HG03108 (cell line): ENCODE results near the gene TAMALIN.

Experiments used
- ATAC-seq: cut with Tn5 transposase; IDR thresholded peaks from one replicate; pipeline ENCODE4 v1.9.1; 2021; ENCODE audit warnings: moderate library complexity; ENCODE audit not compliant: unreplicated experiment

The TAMALIN gene

DNA sequence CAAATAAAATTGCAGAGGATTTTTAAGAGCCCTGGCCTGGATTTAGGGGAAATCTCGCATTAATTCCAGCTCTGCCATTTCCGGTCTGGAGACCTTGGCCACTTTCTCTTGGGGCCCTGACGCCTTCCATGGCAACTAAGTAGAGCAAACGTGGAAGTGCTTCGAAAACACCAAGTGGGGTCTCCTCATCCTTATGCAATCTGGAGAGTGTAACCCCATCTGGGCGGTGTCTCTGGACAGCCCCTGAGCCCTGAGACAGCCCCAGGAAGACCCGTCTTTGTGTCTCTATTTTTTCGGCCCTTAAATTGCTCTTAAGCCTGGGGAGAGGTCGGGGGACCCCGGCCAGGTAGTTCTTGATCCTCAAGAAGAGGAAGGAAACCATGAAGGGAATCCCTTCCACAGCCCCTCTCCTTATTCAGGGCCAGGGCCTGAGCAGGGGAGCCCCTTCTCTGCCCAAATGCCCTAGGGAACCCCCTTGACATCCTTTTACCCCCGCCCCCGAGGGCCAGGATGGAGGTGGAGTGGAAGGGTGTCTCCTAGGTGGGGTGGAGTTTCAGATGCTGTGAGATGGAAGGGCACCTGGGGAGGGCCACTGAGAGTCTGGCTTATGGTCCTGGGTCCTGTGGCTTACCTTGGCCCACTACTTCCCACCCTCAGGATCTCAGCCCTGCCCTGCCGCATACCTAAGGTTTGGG is 26.8 kb downstream of the TAMALIN start:
- no peak for ATAC-seq

DNA sequence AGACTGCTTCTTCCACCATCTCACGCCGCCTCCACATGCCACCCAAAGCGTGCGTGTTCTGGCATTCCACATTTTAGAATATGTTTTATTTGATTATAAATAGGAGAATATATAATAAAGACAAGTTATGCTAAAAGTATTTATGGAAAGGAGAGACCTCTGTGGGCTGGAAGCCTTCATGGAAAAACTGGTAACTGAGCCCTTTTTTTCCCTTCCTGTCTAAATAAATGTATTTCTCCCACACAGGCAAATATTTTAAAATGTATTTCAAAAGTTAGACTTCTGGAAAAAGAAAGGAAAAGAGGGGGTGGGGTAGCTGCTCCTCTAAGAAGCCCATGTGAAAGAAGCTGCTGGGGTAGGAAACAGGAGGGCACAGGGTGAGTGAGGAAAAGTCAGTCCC is 28.4 kb downstream of the TAMALIN start:
- ATAC-seq = no peak

DNA sequence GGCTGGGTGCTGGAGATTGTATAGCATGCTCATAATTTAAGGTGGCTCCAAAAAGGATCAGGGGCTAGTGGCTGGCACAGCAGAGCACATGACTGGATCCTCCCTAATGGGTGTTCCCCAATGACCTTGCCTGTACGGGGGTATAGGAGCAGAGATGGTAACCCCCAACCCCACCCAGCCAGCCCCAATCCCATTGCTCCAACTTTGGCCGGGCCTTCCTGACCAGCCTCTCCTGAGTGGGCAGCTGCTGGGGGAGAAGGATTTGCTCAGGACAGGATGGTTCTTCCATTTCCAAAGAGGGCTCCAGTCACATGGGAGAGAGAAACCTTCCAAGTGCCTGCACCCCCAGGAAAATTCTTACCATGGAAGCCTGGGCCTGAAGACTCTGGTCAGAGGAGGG is 29.2 kb downstream of the TAMALIN start:
- no peak for ATAC-seq

DNA sequence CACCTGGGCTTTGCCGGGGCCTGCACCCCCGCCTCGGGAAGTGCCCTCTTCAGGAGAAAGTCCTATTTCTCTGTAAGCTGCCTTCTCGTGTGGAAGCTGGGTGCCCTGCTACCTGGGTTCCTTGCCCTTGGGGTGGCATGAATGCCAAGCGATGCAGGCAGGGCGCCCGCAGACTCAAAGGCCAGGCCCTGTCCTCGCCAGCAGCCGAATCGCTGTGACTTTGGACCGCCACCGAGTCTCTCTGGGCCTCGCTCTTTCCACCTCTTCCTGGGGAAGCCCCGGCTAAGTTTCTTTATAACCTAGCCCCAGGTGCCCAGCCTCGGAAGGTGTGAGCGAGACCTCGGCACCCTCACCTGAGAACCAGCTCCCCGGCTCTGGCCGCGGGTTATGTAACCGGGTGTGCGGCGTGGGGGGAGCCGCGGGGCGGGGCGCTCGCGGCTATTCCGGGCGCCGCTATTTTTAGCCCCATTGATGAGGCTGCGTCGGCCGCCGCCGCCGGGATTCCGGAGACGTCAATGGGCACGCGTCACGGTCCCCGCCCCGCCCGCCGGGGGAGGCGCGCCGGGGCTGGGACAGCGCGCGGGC is 29.9 kb downstream of the TAMALIN start:
- ATAC-seq = peak; percentile 42

DNA sequence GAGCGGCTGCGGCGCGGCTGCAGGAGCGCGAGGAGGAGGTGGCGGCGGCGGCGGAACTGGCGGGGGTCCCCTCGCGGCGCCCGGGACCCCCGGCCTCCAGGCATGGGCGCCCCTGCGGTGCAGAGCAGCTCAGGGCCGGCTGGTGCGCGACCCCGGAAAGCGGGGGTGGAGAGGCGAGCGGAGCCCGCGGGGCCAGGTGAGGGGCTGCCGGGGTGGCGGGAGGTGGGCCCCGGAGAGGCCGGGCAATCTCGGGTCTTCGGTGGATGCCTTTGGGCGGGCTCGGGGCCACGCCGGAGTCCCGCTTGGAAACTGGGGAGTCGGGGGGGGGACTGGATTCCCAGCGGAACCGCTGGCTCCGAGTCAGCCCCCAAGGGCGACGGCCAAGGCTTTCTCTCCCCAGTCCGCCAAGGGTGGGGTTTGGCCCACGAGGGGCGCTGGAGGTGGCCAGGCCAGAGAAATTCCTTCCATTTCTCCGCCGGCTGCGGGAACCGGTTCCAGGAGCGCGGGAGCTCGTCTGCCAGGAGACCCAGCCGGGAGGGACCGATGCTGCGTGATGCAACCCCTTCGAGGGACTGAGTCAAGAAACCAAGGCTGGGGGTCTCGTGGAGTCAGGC is 30.6 kb downstream of the TAMALIN start:
- peak; percentile 1 for ATAC-seq

DNA sequence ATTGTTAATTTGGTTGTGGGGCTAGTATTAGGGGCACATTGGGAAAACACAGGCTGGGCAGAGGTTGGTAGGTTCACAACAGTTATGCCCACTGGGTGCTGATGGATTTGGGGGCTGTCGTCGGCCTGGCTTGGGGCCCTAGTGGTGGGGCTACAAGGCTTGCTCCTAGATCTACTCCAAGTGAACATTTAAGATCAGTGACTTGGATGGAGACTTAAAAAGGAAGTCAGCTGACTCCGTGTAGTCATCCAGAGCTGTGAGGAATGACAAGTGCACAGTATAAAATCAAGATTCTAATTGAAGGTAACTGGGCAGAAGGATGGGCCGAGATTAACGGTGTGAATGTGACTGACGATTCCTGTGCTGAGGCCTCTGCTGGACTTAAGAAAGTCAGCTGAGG is 31.7 kb downstream of the TAMALIN start:
- ATAC-seq = no peak

DNA sequence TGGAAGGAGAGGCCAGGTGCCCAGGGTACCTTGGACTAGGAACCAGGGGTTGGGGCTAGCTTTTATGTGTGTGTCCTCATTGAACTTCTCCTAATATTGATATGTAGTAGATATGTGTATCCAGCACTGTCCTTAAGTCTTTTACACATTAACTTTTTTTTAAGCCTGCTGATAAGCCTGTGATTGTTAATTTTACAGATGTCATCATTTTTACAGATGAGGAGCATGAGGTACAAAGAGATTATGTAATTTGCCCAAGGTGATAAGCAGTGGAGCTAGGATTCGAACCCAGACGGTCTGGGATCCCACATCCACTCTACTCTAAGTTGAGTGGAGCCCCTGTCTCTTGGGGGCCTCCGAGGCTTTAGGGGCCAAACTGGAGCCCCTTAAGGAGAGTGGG is 34.3 kb downstream of the TAMALIN start:
- ATAC-seq = no peak

DNA sequence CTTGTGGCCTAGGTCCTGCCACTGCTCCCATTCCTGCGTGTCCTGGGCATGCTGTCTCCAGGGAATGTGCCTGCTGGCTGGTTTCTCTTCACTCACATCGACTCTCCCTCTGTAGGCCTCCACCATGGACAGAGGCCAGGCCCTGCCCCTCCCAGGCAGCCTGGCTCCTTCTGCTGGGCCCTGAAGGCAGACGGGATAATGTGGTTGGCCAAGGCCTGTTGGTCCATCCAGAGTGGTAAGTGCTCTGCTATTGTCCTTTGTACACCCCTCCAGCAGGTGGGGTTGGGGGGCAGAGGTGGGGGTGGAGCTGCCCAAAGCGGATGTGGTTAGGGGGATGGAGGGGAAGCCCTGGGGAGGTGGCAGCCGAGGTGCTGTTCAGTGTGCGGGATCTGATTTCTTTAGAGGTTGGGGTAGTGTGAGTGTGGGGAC is 35.0 kb downstream of the TAMALIN start:
- ATAC-seq = no peak

DNA sequence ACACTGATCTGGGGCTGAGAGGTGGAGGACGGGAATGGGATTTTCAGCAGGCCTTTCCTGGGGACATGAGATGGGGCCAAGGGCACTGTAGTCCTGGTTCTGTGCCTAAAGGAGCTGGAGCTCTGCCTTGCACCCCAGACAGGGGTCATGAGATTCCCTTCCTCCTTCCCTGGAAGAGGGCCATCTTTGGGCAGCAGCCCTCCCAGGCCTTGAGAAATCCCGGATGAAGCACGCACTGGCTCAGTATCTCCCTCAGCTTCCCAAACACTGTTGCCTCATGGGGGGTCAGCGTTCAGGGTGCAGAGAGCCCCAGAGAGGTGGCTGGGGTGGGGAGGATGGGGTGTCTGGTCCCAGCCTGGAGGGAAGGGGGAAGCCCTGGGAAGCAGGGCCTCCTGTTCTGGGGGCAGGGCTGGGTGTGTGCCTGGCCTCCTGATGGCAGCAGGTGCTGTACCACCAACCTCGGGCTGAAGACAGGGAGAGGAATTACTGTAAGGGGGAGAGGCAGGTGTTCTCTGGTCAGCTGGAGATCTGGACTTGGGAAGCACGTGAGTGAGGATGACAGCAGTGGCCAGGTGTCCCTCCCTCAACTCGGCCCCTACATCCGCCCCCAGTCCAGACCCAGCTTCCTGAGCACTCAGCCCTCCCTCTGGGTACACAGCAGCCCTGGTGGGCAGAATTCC is 36.1 kb downstream of the TAMALIN start:
- ATAC-seq = no peak

DNA sequence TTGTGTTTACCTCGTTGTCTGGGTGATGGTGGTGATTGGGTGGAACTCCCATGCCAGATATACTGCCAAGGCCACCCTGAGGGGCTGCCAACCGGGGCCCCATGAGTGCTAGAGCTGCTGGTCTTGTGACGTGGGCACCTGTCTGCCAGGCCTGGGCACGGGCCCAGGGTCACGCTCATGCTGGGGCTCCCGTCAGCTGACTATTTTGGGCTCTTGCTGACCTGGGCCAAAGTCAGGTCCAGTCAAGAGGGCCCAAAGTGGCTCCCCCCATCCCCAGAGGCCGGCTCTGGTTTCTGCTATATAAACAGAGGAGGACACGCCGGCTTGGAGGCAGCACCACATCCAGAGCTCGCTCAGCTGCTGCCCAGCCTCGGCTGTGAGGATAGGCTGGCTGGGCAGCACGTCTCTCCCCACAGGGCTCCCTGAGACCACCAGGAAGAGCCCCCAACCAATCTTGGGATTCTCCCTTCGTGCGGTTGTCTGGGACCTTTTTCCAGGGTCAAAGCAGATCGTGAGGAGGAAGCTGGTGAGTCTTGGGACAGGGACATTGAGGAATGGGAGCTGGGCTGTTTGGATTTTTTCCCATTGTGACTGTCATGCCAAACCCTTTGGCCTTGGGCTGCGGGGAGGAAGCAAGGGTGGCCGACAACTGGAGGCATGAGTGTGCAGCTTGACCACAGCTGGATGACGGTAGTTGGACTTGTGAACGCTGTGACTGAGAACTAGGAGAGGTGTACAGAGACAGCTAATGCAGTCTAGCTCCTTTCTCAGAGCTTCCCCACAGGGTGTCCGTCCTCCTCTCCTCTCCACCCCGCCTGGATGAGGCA is 36.9 kb downstream of the TAMALIN start:
- ATAC-seq = no peak

DNA sequence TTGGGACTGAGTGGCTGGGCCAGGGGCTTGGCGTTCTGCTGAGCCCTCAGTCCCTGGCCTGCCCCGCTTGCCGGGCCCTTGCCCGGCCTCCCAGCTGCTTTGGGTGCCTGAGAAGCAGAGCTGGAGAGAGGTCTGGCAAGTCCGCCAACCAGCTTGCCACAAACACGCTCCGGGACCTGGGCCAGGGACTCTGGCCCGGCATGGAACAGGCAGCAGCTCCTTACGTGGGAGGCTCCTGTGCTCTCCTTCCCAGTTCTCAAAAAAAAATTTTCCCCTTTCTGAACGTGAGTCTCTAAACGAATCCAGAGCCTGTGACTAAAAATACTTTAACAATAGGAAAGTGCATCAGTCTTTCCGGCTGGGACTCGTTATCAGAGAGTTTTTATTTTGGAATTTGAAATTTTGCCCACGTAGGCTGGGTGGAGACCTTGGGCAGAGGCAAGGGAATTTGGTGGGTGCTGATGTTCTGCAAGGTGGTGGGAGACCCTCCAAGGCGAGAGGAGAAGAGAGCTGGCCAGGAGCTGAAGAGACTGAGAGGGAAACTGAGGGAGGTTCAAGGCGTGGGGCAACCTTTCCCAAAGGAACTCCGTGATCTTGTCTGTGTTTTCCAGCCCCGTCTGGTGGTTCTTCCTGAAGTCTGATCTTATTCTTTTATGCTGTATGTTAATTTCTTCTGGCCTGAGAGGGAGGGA is 37.7 kb downstream of the TAMALIN start:
- no peak for ATAC-seq

DNA sequence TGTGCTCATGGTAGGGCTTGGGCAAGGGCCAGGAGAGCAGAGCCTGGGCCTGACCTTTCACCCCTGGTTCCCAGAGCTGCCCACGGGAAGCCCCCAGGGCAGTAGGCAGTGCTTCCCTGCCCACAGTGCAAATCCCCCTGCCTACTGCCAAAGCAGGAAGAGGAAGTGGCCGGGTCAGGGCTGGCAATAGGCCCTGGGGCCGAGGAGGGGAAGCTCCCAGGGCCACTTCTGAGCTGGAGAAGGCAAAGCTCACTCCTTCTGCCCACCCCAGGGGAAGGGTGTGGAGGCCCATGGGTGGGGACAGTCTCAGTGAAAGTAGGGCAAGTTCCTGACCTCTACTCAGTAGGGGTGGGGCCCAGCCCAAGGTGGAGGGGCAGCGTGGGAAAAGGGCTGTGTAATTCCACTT is 39.1 kb downstream of the TAMALIN start:
- ATAC-seq = no peak

DNA sequence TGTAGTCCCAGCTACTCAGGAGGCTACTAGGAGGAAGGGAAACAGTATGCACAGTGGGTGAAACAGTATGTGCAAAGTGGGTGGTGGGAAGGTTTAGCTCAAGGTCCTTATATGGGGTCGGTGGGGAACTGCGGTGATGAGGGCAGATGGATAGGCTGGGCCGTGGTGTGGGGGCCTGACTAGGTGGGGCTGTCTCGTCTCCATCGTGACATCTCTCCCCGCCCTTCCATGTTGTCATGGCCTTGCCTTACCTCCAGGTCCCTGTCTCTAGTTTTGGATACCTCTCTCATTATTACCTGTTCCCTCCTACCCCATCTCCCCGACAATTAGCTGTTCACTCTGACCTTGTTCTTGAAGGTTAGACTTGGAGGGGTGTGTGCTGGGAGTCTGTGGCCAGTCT is 40.1 kb downstream of the TAMALIN start:
- ATAC-seq = no peak

DNA sequence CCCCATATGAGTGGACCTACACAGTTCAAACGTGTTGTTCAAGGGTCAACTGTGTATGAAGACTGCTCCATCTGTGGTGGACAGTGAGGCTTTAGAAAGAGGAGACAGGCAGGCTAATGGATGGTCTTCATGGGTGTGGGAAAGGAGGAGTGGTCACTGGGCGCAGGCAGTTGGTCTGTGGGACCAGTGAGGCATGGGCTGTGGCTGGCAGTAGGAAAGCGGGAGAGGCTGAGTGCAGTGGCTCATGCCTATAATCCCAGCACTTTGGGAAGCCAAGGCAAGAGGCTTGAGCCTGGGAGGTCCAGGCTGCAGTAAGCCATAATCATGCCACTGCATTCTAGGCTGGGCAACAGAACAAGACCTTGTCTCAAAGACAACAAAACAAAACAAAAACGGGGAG is 42.5 kb downstream of the TAMALIN start:
- no peak for ATAC-seq

DNA sequence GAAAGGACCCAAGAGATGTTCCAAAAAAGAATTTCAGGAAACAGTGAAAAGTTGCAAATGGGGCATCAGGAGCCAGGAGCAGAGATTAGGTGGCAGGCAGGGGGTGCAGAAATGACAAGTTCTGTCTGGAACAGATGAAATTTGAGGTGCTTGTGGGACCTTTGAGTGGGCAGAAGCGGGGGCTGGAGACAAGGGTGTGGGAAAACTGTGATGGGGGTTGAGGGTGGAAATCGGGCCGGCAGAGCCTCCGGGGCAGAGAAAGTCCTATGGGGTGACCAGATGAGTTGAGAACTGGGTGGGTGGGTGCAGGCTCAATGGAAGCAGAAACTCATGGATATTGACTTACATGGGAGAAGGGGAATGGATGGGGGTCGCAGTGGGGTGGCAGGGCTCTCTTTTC is 42.9 kb downstream of the TAMALIN start:
- ATAC-seq = no peak

DNA sequence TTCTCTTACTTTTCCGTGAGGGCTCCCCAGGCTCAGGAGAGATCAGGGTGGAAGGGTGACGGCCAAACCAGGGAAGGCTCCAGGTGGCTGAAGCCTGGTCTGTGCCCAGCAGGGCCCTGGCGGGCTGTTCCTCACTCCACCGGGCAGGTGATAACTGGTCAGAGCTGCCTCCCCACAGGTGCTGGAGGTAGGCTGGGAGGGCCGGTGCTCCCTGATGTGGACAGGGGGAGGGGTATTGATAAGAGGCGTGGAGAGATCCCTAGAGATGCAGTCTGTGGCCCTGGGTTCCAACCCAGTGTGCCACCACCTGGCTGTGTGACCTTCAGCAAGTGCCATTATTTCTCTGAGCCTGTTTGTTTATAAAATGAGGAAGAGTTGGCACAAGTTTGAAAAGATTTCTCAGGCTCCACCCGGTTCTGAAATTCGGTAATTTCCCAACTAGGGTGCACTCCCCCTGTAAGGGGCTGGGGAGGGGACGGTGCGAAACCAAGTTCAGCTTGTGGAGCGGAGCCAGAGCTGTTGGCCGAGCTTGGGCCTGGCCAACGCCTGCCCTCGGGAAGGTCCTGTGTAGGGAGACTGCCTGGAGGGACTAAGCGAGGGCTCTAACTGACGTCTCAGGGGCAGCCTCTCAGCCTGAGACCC is 43.5 kb downstream of the TAMALIN start:
- ATAC-seq = no peak

DNA sequence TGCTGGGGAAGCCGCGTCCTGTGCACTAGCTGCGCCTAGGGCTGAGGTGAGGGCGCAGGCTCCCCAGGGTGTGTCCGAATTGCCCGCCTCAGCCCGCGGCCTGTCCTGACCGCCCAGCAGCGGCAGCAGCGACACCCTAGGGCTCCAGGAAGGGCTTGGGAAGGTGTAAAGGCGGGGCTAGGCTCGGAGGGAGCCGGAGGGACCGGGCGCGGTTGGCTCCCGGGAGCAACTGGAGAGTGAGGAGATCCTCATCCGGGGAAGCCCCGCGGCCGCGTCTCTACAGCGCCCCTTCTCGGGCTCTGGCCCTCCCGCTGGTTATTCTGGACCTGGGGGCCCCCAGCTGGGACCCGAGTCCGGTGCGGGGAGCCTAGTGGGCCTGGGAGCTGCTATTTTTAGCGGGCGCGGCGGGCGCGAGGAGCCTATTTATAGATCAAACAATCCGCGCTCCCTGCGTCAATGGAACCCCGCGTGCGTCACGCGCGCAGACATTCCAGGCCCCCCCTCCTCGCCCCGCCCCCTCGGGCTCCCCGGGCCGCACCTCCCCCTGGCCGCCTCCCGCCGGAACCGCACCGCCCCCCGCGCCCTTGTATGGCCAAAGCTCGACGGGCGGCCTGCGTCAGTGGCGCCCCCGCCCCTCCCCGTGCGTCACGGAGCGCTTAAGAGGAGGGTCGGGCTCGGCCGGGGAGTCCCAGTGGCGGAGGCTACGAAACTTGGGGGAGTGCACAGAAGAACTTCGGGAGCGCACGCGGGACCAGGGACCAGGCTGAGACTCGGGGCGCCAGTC is 44.2 kb downstream of the TAMALIN start, which contains the start of gene NR4A1:
TSS of gene NR4A1 (plus strand) at position 685 of the 784 bp plus-strand sequence. CDS start 2,887 bp downstream, outside the sequence.
- peak; percentile 70 for ATAC-seq

DNA sequence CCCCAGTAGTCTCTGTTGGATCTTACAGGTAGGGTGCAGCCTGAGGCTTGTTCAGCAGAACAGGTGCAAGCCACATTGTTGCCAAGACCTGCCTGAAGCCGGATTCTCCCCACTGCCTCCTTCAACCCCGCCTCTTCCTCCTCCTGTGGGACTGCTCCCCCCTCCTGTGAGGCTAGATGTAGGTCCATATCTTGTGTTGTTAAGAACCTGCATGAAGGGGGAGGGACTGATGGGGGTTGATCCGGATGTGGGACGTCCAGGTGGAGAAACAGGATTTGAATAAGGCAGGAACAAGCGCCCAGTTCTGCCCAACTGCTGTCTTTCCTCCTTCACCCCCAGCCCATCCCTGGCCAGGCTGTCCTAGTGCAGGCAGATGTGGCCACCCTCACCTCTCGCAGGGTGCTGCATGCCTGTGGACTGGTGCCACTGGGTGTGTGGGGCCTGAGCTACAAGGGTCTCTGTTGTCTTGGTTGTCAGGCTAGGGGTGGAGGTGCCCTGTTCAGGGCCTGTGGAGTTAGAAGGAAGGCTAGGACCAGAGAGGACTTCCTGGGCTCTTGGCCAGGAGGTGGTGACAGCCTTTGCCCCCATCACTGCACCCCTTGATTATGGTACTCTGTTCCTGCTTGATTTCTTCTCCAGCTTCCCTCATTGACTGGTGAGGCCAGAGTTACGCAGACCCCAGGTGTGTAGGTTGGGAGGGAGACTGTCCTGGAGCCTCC is 45.9 kb downstream of the TAMALIN start:
- ATAC-seq = no peak
